ENCODE measurements around the gene SLC50A1.

The SLC50A1 gene

GRCh38 chr1:155175927-155176371 lies 40.3 kb downstream of the SLC50A1 start:
- DNase-seq, result peak; percentile 40
- H3K27me3 Mint-ChIP-seq, result no peaks in the 10 kb centered on the region
- no peaks in the 10 kb centered on the region for H3K9me3 Mint-ChIP-seq
- H3K27ac Mint-ChIP-seq, result peak overlapping the region; percentile 44
- H3K4me3 Mint-ChIP-seq, result no peak overlapping the region
- peaks cover 60% of the 10 kb centered on the region for H3K36me3 Mint-ChIP-seq (ENCODE audit: low read depth)
- peaks cover 50% of the 10 kb centered on the region for H3K4me1 Mint-ChIP-seq (ENCODE audit: low read depth)

GRCh38 chr1:155176544-155177071 lies 41.0 kb downstream of the SLC50A1 start:
- no peaks in the 10 kb centered on the region for H3K27me3 Mint-ChIP-seq
- no peaks in the 10 kb centered on the region for H3K9me3 Mint-ChIP-seq
- H3K4me1 Mint-ChIP-seq (ENCODE audit: low read depth), result peaks cover 45% of the 10 kb centered on the region
- peak; percentile 89 for DNase-seq
- H3K4me3 Mint-ChIP-seq, result no peak overlapping the region
- peaks cover 58% of the 10 kb centered on the region for H3K36me3 Mint-ChIP-seq (ENCODE audit: low read depth)
- peak overlapping the region; percentile 3 for H3K27ac Mint-ChIP-seq

GRCh38 chr1:155177192-155177917 lies 41.7 kb downstream of the SLC50A1 start:
- peaks cover 37% of the 10 kb centered on the region for H3K4me1 Mint-ChIP-seq (ENCODE audit: low read depth)
- no peak overlapping the region for H3K27ac Mint-ChIP-seq
- peaks cover 56% of the 10 kb centered on the region for H3K36me3 Mint-ChIP-seq (ENCODE audit: low read depth)
- peak; percentile 26 for DNase-seq
- H3K4me3 Mint-ChIP-seq, result no peak overlapping the region
- no peaks in the 10 kb centered on the region for H3K27me3 Mint-ChIP-seq
- no peaks in the 10 kb centered on the region for H3K9me3 Mint-ChIP-seq

- no peak overlapping the region for H3K27ac Mint-ChIP-seq
- H3K4me1 Mint-ChIP-seq (ENCODE audit: low read depth), result peaks cover 36% of the 10 kb centered on the region
- H3K4me3 Mint-ChIP-seq, result no peak overlapping the region
- DNase-seq, result peak; percentile 17
- H3K36me3 Mint-ChIP-seq (ENCODE audit: low read depth), result peaks cover 52% of the 10 kb centered on the region
- no peaks in the 10 kb centered on the region for H3K9me3 Mint-ChIP-seq
- H3K27me3 Mint-ChIP-seq, result no peaks in the 10 kb centered on the region
Observed at GRCh38 chr1:155177918-155178281, 42.2 kb downstream of the SLC50A1 start.

GRCh38 chr1:155178441-155179111 lies 42.9 kb downstream of the SLC50A1 start:
- Mint-ChIP-seq H3K27ac (no peak overlapping the region), H3K4me1 (ENCODE audit: low read depth) (peaks cover 31% of the 10 kb centered on the region), H3K9me3 (no peaks in the 10 kb centered on the region), H3K27me3 (no peaks in the 10 kb centered on the region), H3K4me3 (no peak overlapping the region), H3K36me3 (ENCODE audit: low read depth) (peaks cover 53% of the 10 kb centered on the region)
- peak; percentile 12 for DNase-seq

GRCh38 chr1:155179112-155180031 lies 43.7 kb downstream of the SLC50A1 start:
- no peaks in the 10 kb centered on the region for H3K9me3 Mint-ChIP-seq
- no peaks in the 10 kb centered on the region for H3K27me3 Mint-ChIP-seq
- peaks cover 53% of the 10 kb centered on the region for H3K36me3 Mint-ChIP-seq (ENCODE audit: low read depth)
- no peak overlapping the region for H3K27ac Mint-ChIP-seq
- peak; percentile 16 for DNase-seq
- H3K4me3 Mint-ChIP-seq, result no peak overlapping the region
- H3K4me1 Mint-ChIP-seq (ENCODE audit: low read depth), result peaks cover 24% of the 10 kb centered on the region

DNA sequence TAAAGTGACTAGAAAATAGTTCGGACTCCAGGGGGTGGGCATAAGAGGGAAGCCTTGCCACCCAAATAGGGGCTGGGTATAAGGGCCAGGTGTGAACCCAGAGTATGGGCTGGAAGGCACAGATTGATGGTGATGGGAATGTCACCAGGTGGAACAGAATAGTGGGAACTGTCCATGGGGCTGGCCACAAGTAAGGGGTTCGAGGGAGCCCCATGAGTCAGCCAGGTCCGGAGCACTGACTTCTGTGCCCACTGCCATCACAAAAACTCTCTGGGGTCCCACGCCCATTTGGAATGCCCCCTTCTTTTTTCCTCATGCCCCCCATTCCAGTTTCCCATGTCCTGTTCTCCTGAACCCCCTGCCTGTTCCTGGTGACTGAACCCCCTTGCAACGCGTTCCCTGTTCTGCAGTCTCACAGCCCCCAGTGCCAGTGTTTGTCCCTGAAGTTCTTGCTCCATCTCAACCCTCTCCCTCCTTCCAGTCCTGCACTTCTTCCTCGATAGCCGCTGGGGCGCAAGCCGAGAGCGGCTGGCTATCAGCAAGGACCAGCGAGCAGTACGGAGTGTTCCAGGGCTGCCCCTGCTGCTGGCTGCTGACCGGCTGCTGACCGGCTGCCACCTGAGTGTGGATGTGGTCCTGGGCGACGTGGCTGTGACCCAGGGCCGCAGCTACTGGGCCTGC lies 45.9 kb downstream of the SLC50A1 start:
- DNase-seq, result no peak
- H3K4me3 Mint-ChIP-seq, result no peak overlapping the region
- no peak overlapping the region for H3K27ac Mint-ChIP-seq
- H3K36me3 Mint-ChIP-seq (ENCODE audit: low read depth), result peaks cover 52% of the 10 kb centered on the region
- H3K27me3 Mint-ChIP-seq, result no peaks in the 10 kb centered on the region
- H3K4me1 Mint-ChIP-seq (ENCODE audit: low read depth), result peaks cover 6% of the 10 kb centered on the region
- H3K9me3 Mint-ChIP-seq, result no peaks in the 10 kb centered on the region

DNA sequence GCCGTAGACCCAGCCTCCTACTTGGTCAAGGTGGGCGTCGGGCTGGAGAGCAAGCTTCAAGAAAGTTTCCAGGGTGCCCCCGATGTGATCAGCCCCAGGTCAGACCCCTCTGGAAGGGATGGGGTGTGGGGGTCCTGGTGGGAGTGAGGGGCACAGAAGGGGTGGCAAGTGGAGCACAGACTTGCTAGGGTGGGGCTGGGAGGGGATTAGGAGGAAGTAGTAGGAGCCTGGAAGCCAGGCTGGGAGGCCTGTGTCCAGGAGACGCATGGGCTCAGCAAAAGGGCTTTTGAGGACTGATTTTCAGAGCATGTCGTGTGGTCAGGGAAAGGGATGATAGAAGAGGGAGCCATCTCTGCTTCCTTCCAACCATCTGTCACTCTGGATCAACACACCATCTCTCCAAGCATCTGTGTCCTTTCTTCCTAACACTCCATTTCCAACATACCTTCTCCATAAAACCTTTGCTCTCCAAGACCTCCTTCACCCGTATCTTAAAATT lies 46.4 kb downstream of the SLC50A1 start:
- Mint-ChIP-seq H3K4me3 (no peak overlapping the region), H3K27me3 (no peaks in the 10 kb centered on the region), H3K4me1 (ENCODE audit: low read depth) (peaks cover under 1% of the 10 kb centered on the region), H3K36me3 (ENCODE audit: low read depth) (peaks cover 46% of the 10 kb centered on the region), H3K9me3 (no peaks in the 10 kb centered on the region), H3K27ac (no peak overlapping the region)
- no peak for DNase-seq

DNA sequence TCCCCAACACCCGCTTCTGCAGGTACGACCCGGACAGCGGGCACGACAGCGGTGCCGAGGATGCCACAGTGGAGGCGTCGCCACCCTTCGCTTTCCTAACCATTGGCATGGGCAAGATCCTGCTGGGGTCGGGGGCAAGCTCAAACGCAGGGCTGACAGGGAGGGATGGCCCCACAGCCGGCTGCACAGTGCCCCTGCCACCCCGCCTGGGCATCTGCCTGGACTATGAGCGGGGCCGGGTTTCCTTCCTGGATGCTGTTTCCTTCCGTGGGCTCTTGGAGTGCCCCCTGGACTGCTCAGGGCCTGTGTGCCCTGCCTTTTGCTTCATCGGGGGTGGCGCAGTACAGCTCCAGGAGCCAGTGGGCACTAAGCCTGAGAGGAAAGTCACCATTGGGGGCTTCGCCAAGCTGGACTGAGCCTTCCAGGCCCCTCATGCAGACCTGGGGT lies 48.1 kb downstream of the SLC50A1 start:
- Mint-ChIP-seq H3K36me3 (ENCODE audit: low read depth) (peaks cover 32% of the 10 kb centered on the region), H3K9me3 (no peaks in the 10 kb centered on the region), H3K4me3 (no peak overlapping the region), H3K27ac (no peak overlapping the region), H3K27me3 (no peaks in the 10 kb centered on the region), H3K4me1 (ENCODE audit: low read depth) (peaks cover 4% of the 10 kb centered on the region)
- no peak for DNase-seq

DNA sequence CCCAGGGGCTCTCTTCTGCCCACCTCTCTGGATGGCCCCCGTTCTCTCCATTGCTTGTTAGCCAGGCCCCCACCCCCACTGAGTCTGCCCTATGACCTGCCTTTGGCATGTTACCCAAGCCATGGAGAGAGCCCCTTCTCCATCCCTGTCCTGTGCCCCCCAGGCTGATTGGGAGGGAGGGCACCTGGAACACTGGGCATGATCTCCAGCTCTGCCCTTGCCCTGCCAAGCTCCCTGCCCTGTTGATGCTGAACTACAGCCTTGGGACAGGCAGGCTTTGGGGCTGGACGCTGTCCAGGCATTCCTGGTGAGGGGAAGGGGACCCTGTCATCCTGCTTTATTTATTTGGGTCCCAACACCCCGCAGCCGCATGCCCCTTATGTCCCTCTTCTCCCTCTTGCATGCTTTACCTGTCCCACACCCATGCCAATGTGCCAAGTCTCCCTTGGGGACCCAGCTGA lies 48.7 kb downstream of the SLC50A1 start:
- Mint-ChIP-seq H3K4me3 (no peak overlapping the region), H3K27me3 (no peaks in the 10 kb centered on the region), H3K36me3 (ENCODE audit: low read depth) (peaks cover 26% of the 10 kb centered on the region), H3K4me1 (ENCODE audit: low read depth) (peaks cover 4% of the 10 kb centered on the region), H3K9me3 (no peaks in the 10 kb centered on the region), H3K27ac (no peak overlapping the region)
- DNase-seq, result no peak

DNA sequence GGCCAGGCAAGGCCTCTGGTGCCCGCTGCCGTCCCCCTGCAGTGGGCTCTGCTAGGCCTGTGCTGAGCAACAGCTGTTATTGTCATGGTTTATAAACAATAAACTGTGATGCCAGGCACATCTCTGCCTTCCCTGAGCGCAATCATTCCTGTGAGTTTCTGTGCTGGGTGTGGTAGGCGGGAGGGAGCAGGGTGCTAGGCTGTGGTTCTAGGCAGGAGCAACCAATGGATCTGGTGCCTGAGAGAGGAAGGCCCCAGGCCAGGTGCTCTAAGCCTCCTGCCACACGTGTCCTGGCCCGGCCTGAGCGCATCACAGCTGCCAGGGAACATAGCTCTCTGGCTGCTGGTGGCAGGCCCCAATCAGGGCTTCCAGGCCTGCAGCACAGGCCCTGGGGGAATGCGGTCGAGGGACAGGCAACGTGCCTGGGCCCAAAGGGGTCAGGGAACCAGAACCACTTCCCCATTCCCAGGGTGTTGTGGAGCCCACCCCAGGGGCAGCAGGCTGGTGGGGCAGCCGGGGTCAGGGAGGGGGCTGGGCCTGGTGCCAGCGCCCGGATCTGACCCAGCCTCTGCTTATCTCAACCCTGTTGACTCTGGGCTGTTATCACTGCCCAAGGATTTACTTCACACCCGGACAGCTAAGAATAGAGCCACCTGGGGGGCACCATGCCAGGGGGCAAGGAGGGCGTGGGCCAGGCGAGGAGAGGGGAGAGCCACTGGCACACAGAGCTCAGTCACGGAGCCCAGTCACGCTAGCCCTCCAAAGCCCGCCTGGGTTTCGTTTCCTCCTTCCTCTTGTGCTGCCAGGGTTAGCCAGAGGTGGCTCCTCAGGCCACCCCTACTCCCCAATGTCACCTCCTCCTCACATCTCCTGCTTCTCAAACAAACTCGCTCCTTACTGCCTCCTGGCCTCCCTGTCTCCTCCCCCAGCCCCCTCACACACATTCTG lies 49.5 kb downstream of the SLC50A1 start:
- Mint-ChIP-seq H3K27me3 (no peaks in the 10 kb centered on the region), H3K27ac (no peak overlapping the region), H3K9me3 (no peaks in the 10 kb centered on the region), H3K4me1 (ENCODE audit: low read depth) (peaks cover 4% of the 10 kb centered on the region), H3K36me3 (ENCODE audit: low read depth) (peaks cover 19% of the 10 kb centered on the region), H3K4me3 (no peak overlapping the region)
- no peak for DNase-seq

DNA sequence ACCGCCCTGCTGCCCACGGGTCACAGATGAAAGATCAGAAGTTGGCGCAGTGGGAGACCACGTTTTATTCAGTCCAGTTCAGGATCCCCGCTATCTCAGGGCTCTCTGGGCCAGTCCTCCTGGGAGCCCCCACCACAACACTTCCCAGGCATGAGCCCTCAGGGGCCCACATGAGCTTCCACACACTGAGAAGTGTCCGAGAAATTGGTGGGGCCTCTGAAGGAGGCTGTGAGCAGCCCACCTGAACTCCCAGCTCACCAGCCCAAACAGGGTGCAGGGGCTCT lies 50.1 kb downstream of the SLC50A1 start:
- H3K27ac Mint-ChIP-seq, result no peak overlapping the region

More for the DNA sequence above, 50.1 kb downstream of the SLC50A1 start:
- peaks cover 4% of the 10 kb centered on the region for H3K4me1 Mint-ChIP-seq (ENCODE audit: low read depth)
- H3K36me3 Mint-ChIP-seq (ENCODE audit: low read depth), result peaks cover 18% of the 10 kb centered on the region
- H3K4me3 Mint-ChIP-seq, result no peak overlapping the region
- DNase-seq, result no peak
- H3K27me3 Mint-ChIP-seq, result no peaks in the 10 kb centered on the region
- H3K9me3 Mint-ChIP-seq, result no peaks in the 10 kb centered on the region
